ENCODE data around the gene EPN2. TPM values are rescaled to one million over a fixed set of nuclear protein-coding genes. Genes with fewer than 3 reads are reported as not detected.

EPN2 gene
- total RNA-seq, 3 donors from 2014 or later = 6.1 to 9.5 (median 7.2) TPM

- Mint-ChIP-seq H3K36me3 (ENCODE audit: insufficient read depth) (peaks cover 21% of the 10 kb centered on the region), H3K4me1 (ENCODE audit: low read depth) (peaks cover 4% of the 10 kb centered on the region), H3K4me3 (no peak overlapping the region), H3K9me3 (no peaks in the 10 kb centered on the region), H3K27me3 (ENCODE audit: low read depth) (no peaks in the 10 kb centered on the region)
- ATAC-seq (no peak), DNase-seq (no peak)
Observed at GRCh38 chr17:19383681-19384470, 146.7 kb downstream of the EPN2 start.

GRCh38 chr17:19384723-19385391, 147.7 kb downstream of the EPN2 start:
- Mint-ChIP-seq H3K27me3 (ENCODE audit: low read depth) (no peaks in the 10 kb centered on the region), H3K36me3 (ENCODE audit: insufficient read depth) (peaks cover 21% of the 10 kb centered on the region), H3K9me3 (no peaks in the 10 kb centered on the region), H3K4me3 (no peak overlapping the region), H3K4me1 (ENCODE audit: low read depth) (peaks cover 1% of the 10 kb centered on the region)
- no peak for DNase-seq
- ATAC-seq = no peak

GRCh38 chr17:19385521-19385983, 148.4 kb downstream of the EPN2 start:
- DNase-seq (no peak), ATAC-seq (no peak)
- H3K4me1 Mint-ChIP-seq (ENCODE audit: low read depth) = peaks cover 1% of the 10 kb centered on the region
- no peaks in the 10 kb centered on the region for H3K27me3 Mint-ChIP-seq (ENCODE audit: low read depth)
- no peaks in the 10 kb centered on the region for H3K9me3 Mint-ChIP-seq
- H3K4me3 Mint-ChIP-seq = no peak overlapping the region
- H3K36me3 Mint-ChIP-seq (ENCODE audit: insufficient read depth) = peaks cover 19% of the 10 kb centered on the region

Other genes with a start within 250 kb of the EPN2 start
- 10 to 100 TPM; 27.0 to 31.9 (median 31.9) TPM for gene FAM83G, start 232.6 kb upstream of the EPN2 start, total RNA-seq
- gene GRAP, start 190.4 kb upstream of the EPN2 start, total RNA-seq = 1 to 10 TPM; 5.7 to 6.8 (median 6.0) TPM
- 1 to 10 TPM; 1.4 to 2.5 (median 2.0) TPM for gene GRAPL, start 109.8 kb upstream of the EPN2 start, total RNA-seq
- gene B9D1, start 125.4 kb downstream of the EPN2 start, total RNA-seq = 1 to 10 TPM; 5.4 to 7.6 (median 6.6) TPM
- 10 to 100 TPM; 10.9 to 12.7 (median 12.1) TPM for gene MAPK7, start 141.1 kb downstream of the EPN2 start, total RNA-seq
- gene MFAP4, start 149.8 kb downstream of the EPN2 start, total RNA-seq = under 1 TPM; 0.13 to 0.48 (median 0.30) TPM
- under 1 TPM in 2 of 3 donors, not detected in 1; 0.18 to 0.30 TPM for gene RNF112, start 173.9 kb downstream of the EPN2 start, total RNA-seq

Measured in activated T-cell treated with anti-CD3 and anti-CD28 coated beads, Interleukin-2, amount 50 U/mL, for 4 hours (primary cell).